Mesendoderm (in vitro differentiated cells): Measurements from ENCODE around the gene MGAT2.

Experiments
- DNase-seq: peaks from one replicate; pipeline ENCODE4 v3.0.0; 2013
- H2AK5ac ChIP-seq: 2 replicates; pipeline ENCODE4 v1.6.1; 2013; ENCODE audit warnings: low read length, inconsistent platforms
- H2BK120ac ChIP-seq: 2 replicates; pipeline ENCODE4 v1.6.1; 2013; ENCODE audit warnings: low read depth, mild to moderate bottlenecking, low read length, moderate library complexity, mixed read lengths
- H2BK15ac ChIP-seq: replicated peaks from 2 replicates; pipeline ENCODE4 v1.6.1; 2013; ENCODE audit warnings: low read depth, mild to moderate bottlenecking, moderate library complexity
- H2BK5ac ChIP-seq: 2 replicates; pipeline ENCODE4 v1.6.1; 2013; ENCODE audit warnings: low read length, inconsistent platforms
- H3K18ac ChIP-seq: 2 replicates; pipeline ENCODE4 v1.6.1; 2013; ENCODE audit warnings: mild to moderate bottlenecking, low read length, mixed read lengths
- H3K23ac ChIP-seq: one replicate; pipeline ENCODE4 v1.6.1; 2013; ENCODE audit warnings: low read length
- H3K27ac ChIP-seq: 2 replicates; pipeline ENCODE4 v1.5.1; 2013; ENCODE audit warnings: low read depth, mild to moderate bottlenecking, inconsistent platforms, low read length, moderate library complexity
- H3K27me3 ChIP-seq: 2 replicates; pipeline ENCODE4 v1.6.1; 2013; ENCODE audit warnings: low read length, control low read depth, mild to moderate bottlenecking, inconsistent platforms; ENCODE audit not compliant: insufficient read depth, poor library complexity
- H3K36me3 ChIP-seq: 2 replicates; pipeline ENCODE4 v1.6.1; 2013; ENCODE audit warnings: low read length, inconsistent platforms; ENCODE audit not compliant: control insufficient read depth, insufficient read depth
- H3K4ac ChIP-seq: one replicate; pipeline ENCODE4 v1.6.1; 2013; ENCODE audit warnings: low read depth, mild to moderate bottlenecking, low read length, moderate library complexity
- H3K4me1 ChIP-seq: 2 replicates; pipeline ENCODE4 v1.6.1; 2013; ENCODE audit warnings: low read depth, low read length, inconsistent platforms; ENCODE audit not compliant: control insufficient read depth
- H3K4me2 ChIP-seq: 2 replicates; pipeline ENCODE4 v1.6.1; 2013; ENCODE audit warnings: low read length
- H3K4me3 ChIP-seq: 2 replicates; pipeline ENCODE4 v1.5.1; 2013; ENCODE audit warnings: mild to moderate bottlenecking, low read length
- H3K56ac ChIP-seq: one replicate; pipeline ENCODE4 v1.6.1; 2013; ENCODE audit warnings: low read length
- H3K79me1 ChIP-seq: 2 replicates; pipeline ENCODE4 v1.6.1; 2013; ENCODE audit warnings: low read length, inconsistent platforms
- H3K79me2 ChIP-seq: 2 replicates; pipeline ENCODE4 v1.6.1; 2013; ENCODE audit warnings: mild to moderate bottlenecking, low read length; ENCODE audit not compliant: control insufficient read depth, insufficient read depth
- H3K9ac ChIP-seq: 2 replicates; pipeline ENCODE4 v1.6.1; 2013; ENCODE audit warnings: low read length, inconsistent platforms
- H4K5ac ChIP-seq: one replicate; pipeline ENCODE4 v1.6.1; 2013; ENCODE audit warnings: low read length
- H4K8ac ChIP-seq: one replicate; pipeline ENCODE4 v1.6.1; 2013; ENCODE audit warnings: low read depth, mild to moderate bottlenecking, control low read depth, low read length, moderate library complexity
- WGBS: extraction: QIAGEN DNeasy Blood & Tissue Kit; methylation state at CpG from one replicate; pipeline ENCODE4 v1.1.7; 2013; ENCODE audit warnings: low lambda C conversion rate, missing lambda C conversion rate; ENCODE audit not compliant: insufficient coverage; ENCODE audit errors: extremely low coverage; 5-methylcytosine and 5-hydroxymethylcytosine counted together

MGAT2 gene

DNA sequence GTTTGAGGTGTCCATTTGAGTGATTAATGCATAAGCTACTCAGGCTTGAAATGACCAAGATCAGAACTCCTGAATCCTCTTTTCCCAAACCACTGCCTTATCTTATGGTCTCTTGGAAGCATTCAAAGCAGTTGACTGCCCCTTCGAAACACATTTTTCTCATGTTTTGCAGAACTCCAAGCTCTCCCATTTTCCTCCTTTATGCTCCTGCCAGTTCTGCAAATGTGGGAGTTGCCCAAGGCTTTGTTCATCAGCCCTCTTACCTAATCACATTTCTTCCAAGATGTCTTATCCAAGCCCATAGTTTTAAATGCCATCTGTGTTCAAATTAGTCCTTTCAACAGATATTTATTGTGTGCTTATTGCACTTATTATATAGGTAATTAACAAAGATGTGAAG is 16.3 kb downstream of the MGAT2 start:
- H3K27ac ChIP-seq = no peak overlapping the region
- H3K23ac ChIP-seq = no peak overlapping the region
- H2AK5ac ChIP-seq = no peak overlapping the region
- H3K36me3 ChIP-seq = no peaks in the 10 kb centered on the region
- H4K8ac ChIP-seq = no peak overlapping the region
- no peak for DNase-seq
- H3K27me3 ChIP-seq = no peaks in the 10 kb centered on the region
- no peak overlapping the region for H4K5ac ChIP-seq
- no peak overlapping the region for H2BK15ac ChIP-seq
- no peak overlapping the region for H2BK120ac ChIP-seq
- H2BK5ac ChIP-seq = no peak overlapping the region
- peaks cover 9% of the 10 kb centered on the region for H3K79me1 ChIP-seq
- no peak overlapping the region for H3K4me3 ChIP-seq
- peaks cover 36% of the 10 kb centered on the region for H3K79me2 ChIP-seq
- H3K4me1 ChIP-seq = no peaks in the 10 kb centered on the region
- WGBS = no CpG with 5 or more reads among the region's 1 CpG
- H3K18ac ChIP-seq = no peak overlapping the region
- H3K56ac ChIP-seq = no peak overlapping the region
- H3K4me2 ChIP-seq = no peak overlapping the region
- no peak overlapping the region for H3K9ac ChIP-seq
- no peak overlapping the region for H3K4ac ChIP-seq

DNA sequence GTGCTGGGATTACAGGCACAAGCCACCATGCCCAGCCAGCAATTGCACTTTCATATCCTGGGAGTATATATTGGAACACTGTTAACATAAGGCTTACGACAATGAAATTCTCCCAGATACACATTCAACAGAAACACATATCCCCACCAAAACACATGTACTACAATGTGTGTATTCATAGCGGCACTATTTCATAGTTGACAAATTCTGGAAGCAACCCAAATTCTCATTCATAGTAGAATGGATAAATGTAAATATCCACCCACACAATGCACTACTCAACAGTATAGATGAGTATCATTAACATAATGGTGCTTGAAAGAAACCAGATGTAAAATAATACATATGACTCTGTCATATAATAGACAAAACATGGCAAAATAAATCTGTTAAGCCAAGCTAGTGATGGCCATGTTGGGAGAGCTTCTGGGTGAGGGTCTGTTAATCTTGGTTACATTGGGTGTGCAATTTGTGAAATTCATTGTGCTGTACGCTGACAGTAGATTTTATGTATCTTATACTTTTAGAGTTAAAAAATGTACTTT is 17.0 kb downstream of the MGAT2 start:
- Histone ChIP-seq H3K18ac (no peak overlapping the region), H3K4me3 (no peak overlapping the region), H4K5ac (no peak overlapping the region), H3K79me2 (peaks cover 31% of the 10 kb centered on the region), H3K4ac (no peak overlapping the region), H3K36me3 (no peaks in the 10 kb centered on the region), H2BK120ac (no peak overlapping the region), H3K79me1 (peaks cover 9% of the 10 kb centered on the region), H2AK5ac (no peak overlapping the region), H3K56ac (no peak overlapping the region), H3K27me3 (no peaks in the 10 kb centered on the region), H4K8ac (no peak overlapping the region), H3K23ac (no peak overlapping the region), H3K27ac (no peak overlapping the region), H3K4me1 (no peaks in the 10 kb centered on the region), H3K4me2 (no peak overlapping the region), H2BK5ac (no peak overlapping the region), H3K9ac (no peak overlapping the region), H2BK15ac (no peak overlapping the region)
- DNase-seq = no peak
- no CpG with 5 or more reads among the region's 3 CpGs for WGBS

DNA sequence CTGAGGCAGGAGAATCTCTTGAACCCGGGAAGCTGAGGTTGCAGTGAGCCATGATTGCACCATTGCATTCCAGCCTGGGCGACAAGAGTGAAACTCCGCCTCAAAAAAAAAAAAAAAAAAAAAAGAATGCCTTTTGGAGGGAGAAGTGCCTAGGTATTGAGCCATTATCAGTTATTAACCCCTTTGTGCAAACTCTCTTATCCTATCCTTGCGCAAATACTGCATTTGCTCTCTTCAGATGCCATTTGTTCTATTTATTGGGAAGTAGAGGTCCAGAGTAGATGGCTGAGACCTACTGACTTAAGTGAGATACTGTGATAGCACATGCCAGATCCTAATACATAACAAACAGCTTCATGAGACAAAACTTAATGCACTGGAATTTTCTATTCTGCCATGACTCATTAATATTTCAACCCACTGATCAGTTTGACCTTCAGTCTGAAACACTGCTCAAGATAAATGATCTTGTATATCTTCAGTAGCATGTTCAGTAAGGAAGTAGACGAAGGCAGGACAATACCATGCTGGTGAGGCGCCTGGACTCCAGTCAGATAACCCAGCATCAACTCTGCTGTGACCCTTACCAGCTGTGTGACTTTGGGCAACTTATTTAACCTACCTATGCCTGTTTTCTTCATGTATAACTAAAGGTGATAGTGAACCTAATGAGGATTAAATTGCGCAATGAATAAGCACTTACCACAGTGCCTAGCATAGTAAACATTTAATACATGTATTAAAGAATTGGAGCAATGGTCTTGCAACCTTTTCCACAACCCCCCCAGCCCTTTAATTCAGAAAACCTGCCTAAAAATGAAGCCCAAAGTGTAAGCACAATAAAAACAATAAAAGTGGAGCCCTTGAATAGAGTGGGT is 20.2 kb downstream of the MGAT2 start:
- Histone ChIP-seq H3K4ac (no peak overlapping the region), H3K79me2 (peaks cover 15% of the 10 kb centered on the region), H3K27me3 (no peaks in the 10 kb centered on the region), H2BK5ac (no peak overlapping the region), H2BK15ac (no peak overlapping the region), H3K56ac (no peak overlapping the region), H4K8ac (no peak overlapping the region), H2AK5ac (no peak overlapping the region), H2BK120ac (no peak overlapping the region), H3K36me3 (no peaks in the 10 kb centered on the region), H3K4me3 (no peak overlapping the region), H3K4me1 (no peaks in the 10 kb centered on the region), H3K9ac (no peak overlapping the region), H3K18ac (no peak overlapping the region), H4K5ac (no peak overlapping the region), H3K23ac (no peak overlapping the region), H3K4me2 (no peak overlapping the region), H3K27ac (no peak overlapping the region), H3K79me1 (peaks cover 7% of the 10 kb centered on the region)
- no CpG with 5 or more reads among the region's 7 CpGs for WGBS
- no peak for DNase-seq

DNA sequence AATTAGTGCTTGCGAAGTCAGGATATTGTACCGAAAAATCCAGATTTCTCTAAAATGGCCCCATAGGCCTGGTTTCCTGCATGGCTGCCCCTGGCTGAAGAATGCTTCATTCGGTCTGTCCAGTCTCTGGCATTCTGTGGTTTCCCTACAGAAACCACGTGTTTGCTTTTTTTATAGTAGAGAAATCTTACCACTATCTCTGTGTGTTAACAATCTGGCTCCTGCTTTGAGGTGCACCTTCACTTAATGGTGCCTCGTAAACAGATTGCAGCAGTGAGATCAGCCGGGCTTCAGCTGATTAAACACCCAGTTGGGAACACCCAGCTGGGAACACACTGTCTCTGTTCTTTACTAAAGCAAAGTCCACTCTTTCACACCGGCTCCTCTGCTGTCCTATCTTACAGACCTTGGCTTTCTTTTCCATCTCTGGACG is 21.1 kb downstream of the MGAT2 start:
- no peak overlapping the region for H2BK15ac ChIP-seq
- H2AK5ac ChIP-seq = no peak overlapping the region
- no peaks in the 10 kb centered on the region for H3K4me1 ChIP-seq
- H3K9ac ChIP-seq = no peak overlapping the region
- H3K27me3 ChIP-seq = no peaks in the 10 kb centered on the region
- H3K56ac ChIP-seq = no peak overlapping the region
- no peak overlapping the region for H3K23ac ChIP-seq
- H3K4ac ChIP-seq = no peak overlapping the region
- H3K79me1 ChIP-seq = peaks cover 6% of the 10 kb centered on the region
- H3K79me2 ChIP-seq = peaks cover 7% of the 10 kb centered on the region
- H3K4me3 ChIP-seq = no peak overlapping the region
- H3K18ac ChIP-seq = no peak overlapping the region
- H4K5ac ChIP-seq = no peak overlapping the region
- no CpG with 5 or more reads among the region's 8 CpGs for WGBS
- H2BK120ac ChIP-seq = no peak overlapping the region
- H4K8ac ChIP-seq = no peak overlapping the region
- H3K36me3 ChIP-seq = no peaks in the 10 kb centered on the region
- H3K27ac ChIP-seq = no peak overlapping the region
- H2BK5ac ChIP-seq = no peak overlapping the region
- H3K4me2 ChIP-seq = no peak overlapping the region
- DNase-seq = peak; percentile 13

DNA sequence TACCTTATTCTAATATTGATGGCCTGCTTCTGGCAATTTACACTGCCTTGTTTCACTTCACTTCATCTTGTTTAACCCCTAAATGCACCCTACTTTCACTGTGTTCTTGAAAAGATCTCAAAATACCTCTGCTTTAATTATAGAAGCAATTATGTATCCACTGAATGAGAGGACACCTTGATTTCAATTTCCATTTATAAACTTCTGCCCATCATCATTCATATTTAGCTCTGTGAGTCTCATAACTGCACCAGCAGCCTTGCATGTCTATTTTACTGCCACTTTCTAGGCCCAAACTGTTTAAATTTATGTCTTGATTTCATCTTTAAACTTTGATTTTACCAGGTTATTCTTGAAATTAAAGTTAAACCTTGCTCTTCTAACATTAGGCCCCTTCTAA is 21.6 kb downstream of the MGAT2 start:
- no peak overlapping the region for H3K27ac ChIP-seq

More for the DNA sequence above, 21.6 kb downstream of the MGAT2 start:
- Histone ChIP-seq H4K8ac (no peak overlapping the region), H2BK15ac (no peak overlapping the region), H3K79me1 (peaks cover 5% of the 10 kb centered on the region), H3K27me3 (no peaks in the 10 kb centered on the region), H3K18ac (no peak overlapping the region), H3K4me2 (no peak overlapping the region), H3K36me3 (peaks cover 1% of the 10 kb centered on the region), H3K4me3 (no peak overlapping the region), H3K9ac (no peak overlapping the region), H4K5ac (no peak overlapping the region), H3K4ac (no peak overlapping the region), H3K23ac (no peak overlapping the region), H2AK5ac (no peak overlapping the region), H2BK5ac (no peak overlapping the region), H3K79me2 (peaks cover 5% of the 10 kb centered on the region), H3K56ac (no peak overlapping the region), H3K4me1 (no peaks in the 10 kb centered on the region), H2BK120ac (no peak overlapping the region)
- no peak for DNase-seq
